Natural killer cell (primary cell): ENCODE data around the gene SMIM11. TPM values are rescaled to one million over a fixed set of nuclear protein-coding genes. Genes with fewer than 3 reads are reported as not detected.

ENCODE experiments used
- ATAC-seq, 3 donors: fragments of 150-1000 bp in 2 of 3; fragments of 200-7000 bp in 1 of 3; cut with Tn5 transposase; 1 replicate in 1 of 3; 2 replicates in 2 of 3; pipeline ENCODE4 v1.10.0; 2021; ENCODE audit warnings: mild to moderate bottlenecking in 2 of 3, moderate library complexity in 2 of 3
- DNase-seq, 2 donors: peaks; one replicate each; pipeline versions ENCODE4 v3.0.0 to v3.0.0-alpha.2; 2013 to 2021; ENCODE audit warnings: mixed read lengths in 1 of 2
- H3K27ac ChIP-seq: one replicate; pipeline ENCODE4 v1.5.1; 2013; ENCODE audit warnings: mild to moderate bottlenecking, low read length
- H3K27me3 ChIP-seq: one replicate; pipeline ENCODE4 v1.6.1; 2013; ENCODE audit warnings: low read length; ENCODE audit not compliant: control insufficient read depth, insufficient read depth
- H3K36me3 ChIP-seq: one replicate; pipeline ENCODE4 v1.6.1; 2013; ENCODE audit warnings: low read length; ENCODE audit not compliant: control insufficient read depth, insufficient read depth
- H3K4me1 ChIP-seq: one replicate; pipeline ENCODE4 v1.6.1; 2013; ENCODE audit warnings: low read length; ENCODE audit not compliant: control insufficient read depth, insufficient read depth
- H3K4me3 ChIP-seq: one replicate; pipeline ENCODE4 v1.5.1; 2013; ENCODE audit warnings: low read length
- H3K9me3 ChIP-seq: one replicate; pipeline ENCODE4 v1.6.1; 2013; ENCODE audit warnings: low read length; ENCODE audit not compliant: control insufficient read depth, insufficient read depth
- H3K27ac Mint-ChIP-seq, 2 donors: one replicate each; pipeline ENCODE4 v1.8.0; 2022; ENCODE audit warnings: mild to moderate bottlenecking in 2 of 2, mixed read lengths in 2 of 2, moderate library complexity in 1 of 2
- H3K27me3 Mint-ChIP-seq, 2 donors: one replicate each; pipeline ENCODE4 v1.8.0; 2022; ENCODE audit warnings: low read depth in 2 of 2, mixed read lengths in 2 of 2
- H3K36me3 Mint-ChIP-seq: one replicate; pipeline ENCODE4 v1.8.0; 2022; ENCODE audit warnings: mixed read lengths
- H3K4me1 Mint-ChIP-seq, 2 donors: one replicate each; pipeline ENCODE4 v1.8.0; 2022; ENCODE audit warnings: mixed read lengths in 2 of 2
- H3K4me3 Mint-ChIP-seq: one replicate; pipeline ENCODE4 v1.8.0; 2022; ENCODE audit warnings: mild to moderate bottlenecking, moderate library complexity, mixed read lengths
- H3K9me3 Mint-ChIP-seq, 2 donors: one replicate each; pipeline ENCODE4 v1.8.0; 2022; ENCODE audit warnings: mixed read lengths in 2 of 2
- WGBS: methylation state at CpG from one replicate; pipeline ENCODE4 v1.1.7; 2013; ENCODE audit warnings: missing lambda C conversion rate; ENCODE audit not compliant: insufficient coverage; 5-methylcytosine and 5-hydroxymethylcytosine counted together
- intact Hi-C: fragments of 100-400 bp; cut with micrococcal nuclease; formaldehyde crosslinking; loops from one replicate; pipeline ENCODE4 v1.14.2; 2022
- total RNA-seq, 4 donors: library from RNA; stranded (reverse); fragments of 120-200 nt in 1 of 4; gene quantifications; one replicate each; pipeline versions ENCODE4 v1.2.3 to v1.2.4, GENCODE V29; 2013 to 2022
- TF ChIP-seq, protein P1 (sequence below): fragments of 200-600 bp; IDR thresholded peaks from one replicate; pipeline ENCODE4 v1.8.0; 2022; ENCODE audit warnings: antibody characterized with exemption

Gene SMIM11
- total RNA-seq, 3 donors from 2014 or later (not counting 1 experiment from before 2014, with no cell fraction given), result 1.0 to 16.3 (median 1.5) TPM

DNA sequence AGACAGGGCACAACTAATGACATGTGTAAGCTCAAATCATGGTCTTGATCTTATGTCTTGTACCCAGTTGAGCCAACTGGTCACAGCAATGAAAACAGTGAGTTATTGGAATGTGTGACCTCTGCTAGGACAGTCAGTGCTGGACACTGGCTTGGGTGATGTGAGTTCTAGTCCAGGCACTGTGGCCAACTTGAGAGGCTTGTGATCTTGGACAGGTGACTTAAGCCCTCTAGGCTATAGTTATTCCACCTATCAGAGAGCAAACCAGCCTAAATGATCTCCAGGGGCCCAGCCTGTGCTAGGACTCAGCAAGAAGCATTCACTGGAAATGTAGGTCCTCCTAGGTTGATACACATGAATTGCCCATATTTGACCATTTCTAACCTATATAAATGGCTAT lies 10.4 kb upstream of the SMIM11 start:
- H3K27me3 Mint-ChIP-seq, result peaks cover 7 to 10% of the 10 kb centered on the region in 2 donors
- no peak overlapping the region for H3K4me3 Mint-ChIP-seq
- no peaks in the 10 kb centered on the region for H3K9me3 ChIP-seq
- H3K27ac ChIP-seq, result no peak overlapping the region
- no peaks in the 10 kb centered on the region for H3K9me3 Mint-ChIP-seq
- DNase-seq (no peak), ATAC-seq (no peak)
- no peaks in the 10 kb centered on the region for H3K36me3 ChIP-seq
- TF ChIP-seq, protein P1, sequence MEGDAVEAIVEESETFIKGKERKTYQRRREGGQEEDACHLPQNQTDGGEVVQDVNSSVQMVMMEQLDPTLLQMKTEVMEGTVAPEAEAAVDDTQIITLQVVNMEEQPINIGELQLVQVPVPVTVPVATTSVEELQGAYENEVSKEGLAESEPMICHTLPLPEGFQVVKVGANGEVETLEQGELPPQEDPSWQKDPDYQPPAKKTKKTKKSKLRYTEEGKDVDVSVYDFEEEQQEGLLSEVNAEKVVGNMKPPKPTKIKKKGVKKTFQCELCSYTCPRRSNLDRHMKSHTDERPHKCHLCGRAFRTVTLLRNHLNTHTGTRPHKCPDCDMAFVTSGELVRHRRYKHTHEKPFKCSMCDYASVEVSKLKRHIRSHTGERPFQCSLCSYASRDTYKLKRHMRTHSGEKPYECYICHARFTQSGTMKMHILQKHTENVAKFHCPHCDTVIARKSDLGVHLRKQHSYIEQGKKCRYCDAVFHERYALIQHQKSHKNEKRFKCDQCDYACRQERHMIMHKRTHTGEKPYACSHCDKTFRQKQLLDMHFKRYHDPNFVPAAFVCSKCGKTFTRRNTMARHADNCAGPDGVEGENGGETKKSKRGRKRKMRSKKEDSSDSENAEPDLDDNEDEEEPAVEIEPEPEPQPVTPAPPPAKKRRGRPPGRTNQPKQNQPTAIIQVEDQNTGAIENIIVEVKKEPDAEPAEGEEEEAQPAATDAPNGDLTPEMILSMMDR, result no peak
- no peaks in the 10 kb centered on the region for H3K36me3 Mint-ChIP-seq
- no peak overlapping the region for H3K27ac Mint-ChIP-seq
- intact Hi-C loops, result no loop called here
- no peaks in the 10 kb centered on the region for H3K4me1 ChIP-seq
- peaks cover 5% of the 10 kb centered on the region for H3K27me3 ChIP-seq
- H3K4me3 ChIP-seq, result no peak overlapping the region
- peaks cover 6 to 7% of the 10 kb centered on the region in 2 donors for H3K4me1 Mint-ChIP-seq

DNA sequence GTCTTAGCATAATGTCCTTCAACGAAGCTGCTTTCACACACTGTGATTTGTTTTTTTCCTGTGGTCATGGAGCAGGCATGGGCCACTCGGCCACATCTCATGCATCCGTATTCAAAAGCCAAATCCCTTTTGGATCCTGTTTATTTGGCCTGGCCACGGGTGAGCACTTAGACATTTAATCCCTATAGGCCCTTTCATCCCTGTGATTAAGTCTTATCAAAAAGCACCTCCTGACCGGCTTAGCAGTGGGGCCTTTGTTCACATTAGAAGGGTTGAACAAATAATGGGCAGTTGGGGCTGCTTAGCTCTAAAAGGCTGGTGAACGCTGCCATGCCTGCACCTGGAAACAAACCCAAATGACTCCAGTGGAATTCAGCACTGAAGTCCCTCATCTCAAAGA lies 9.5 kb upstream of the SMIM11 start:
- intact Hi-C loops, result no loop called here
- Histone ChIP-seq H3K27me3 (peaks cover 3% of the 10 kb centered on the region), H3K4me3 (no peak overlapping the region), H3K36me3 (no peaks in the 10 kb centered on the region), H3K27ac (no peak overlapping the region), H3K4me1 (no peaks in the 10 kb centered on the region), H3K9me3 (no peaks in the 10 kb centered on the region)
- 90% methylated on average over 6 of the region's 6 CpGs for WGBS
- no peak for ATAC-seq
- DNase-seq, result no peak
- TF ChIP-seq, protein P1, result no peak
- Mint-ChIP-seq H3K27ac (no peak overlapping the region), H3K4me3 (no peak overlapping the region), H3K4me1 (peaks cover 6 to 7% of the 10 kb centered on the region in 2 donors), H3K9me3 (no peaks in the 10 kb centered on the region), H3K36me3 (no peaks in the 10 kb centered on the region), H3K27me3 (peaks cover 8 to 17% of the 10 kb centered on the region in 2 donors)

DNA sequence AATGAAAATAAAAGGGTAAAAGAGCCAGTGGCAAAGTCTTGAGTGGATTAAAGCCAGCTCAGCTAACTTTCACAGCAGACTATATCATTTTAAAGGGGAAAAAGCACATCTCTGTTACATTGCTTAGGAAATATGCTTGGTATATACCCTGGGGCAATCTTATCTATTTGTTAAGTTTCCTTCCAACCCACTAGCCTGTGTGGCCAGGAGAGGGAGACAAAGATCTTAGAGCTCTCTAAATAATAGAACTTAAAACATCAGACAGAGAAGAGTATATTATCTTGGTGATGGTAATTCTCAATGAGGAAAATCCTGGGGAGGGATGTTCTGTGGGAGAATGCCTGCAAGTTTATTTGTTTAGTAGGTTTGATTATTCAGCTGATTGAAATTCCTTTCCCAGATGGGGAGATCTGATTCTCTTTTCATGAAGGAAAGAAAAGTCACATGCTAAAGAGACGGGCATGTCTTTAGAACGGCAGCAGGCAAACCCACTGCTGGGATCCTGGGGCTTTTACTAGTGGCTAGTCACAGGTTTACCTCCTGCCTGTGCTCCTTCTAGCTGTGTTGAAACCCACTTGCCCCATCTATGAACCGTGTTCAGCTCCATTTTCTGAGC lies 7.9 kb upstream of the SMIM11 start:
- H3K27me3 Mint-ChIP-seq, result peaks cover 7 to 24% of the 10 kb centered on the region in 2 donors
- Histone ChIP-seq H3K27me3 (no peaks in the 10 kb centered on the region), H3K9me3 (no peaks in the 10 kb centered on the region), H3K36me3 (no peaks in the 10 kb centered on the region), H3K4me3 (no peak overlapping the region), H3K27ac (no peak overlapping the region), H3K4me1 (no peaks in the 10 kb centered on the region)
- H3K9me3 Mint-ChIP-seq, result no peaks in the 10 kb centered on the region
- TF ChIP-seq, protein P1, result peak; percentile 58
- DNase-seq (peak in 1 of 2 donors; percentile 69), ATAC-seq (peak; percentile 71 to 79 (median 78))
- H3K4me1 Mint-ChIP-seq, result no peaks in the 10 kb centered on the region
- H3K36me3 Mint-ChIP-seq, result no peaks in the 10 kb centered on the region
- no peak overlapping the region for H3K27ac Mint-ChIP-seq
- WGBS, result 80% methylated on average over 3 of the region's 3 CpGs
- H3K4me3 Mint-ChIP-seq, result no peak overlapping the region
- intact Hi-C loops, result no loop called here

DNA sequence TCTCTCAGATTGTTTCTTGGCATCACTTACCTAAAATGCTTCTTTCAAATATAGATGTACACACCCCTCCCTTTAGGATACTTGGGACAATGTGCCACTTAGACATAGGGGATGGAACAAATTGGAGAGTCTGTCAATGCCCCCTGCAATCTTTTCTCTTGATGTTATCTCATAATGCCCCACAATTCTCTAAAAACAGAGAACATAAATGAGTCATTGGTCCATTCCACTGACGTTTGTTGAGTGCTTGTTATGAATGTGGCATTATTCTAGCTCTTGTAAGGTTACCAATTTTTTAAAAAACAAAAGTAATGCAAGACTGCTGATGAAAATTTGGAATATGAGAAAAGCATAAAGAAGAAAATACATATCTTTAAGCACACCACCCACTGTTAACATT lies 5.6 kb upstream of the SMIM11 start:
- Histone ChIP-seq H3K27ac (no peak overlapping the region), H3K27me3 (no peaks in the 10 kb centered on the region), H3K9me3 (no peaks in the 10 kb centered on the region), H3K4me1 (no peaks in the 10 kb centered on the region), H3K4me3 (no peak overlapping the region), H3K36me3 (no peaks in the 10 kb centered on the region)
- Mint-ChIP-seq H3K27ac (no peak overlapping the region), H3K27me3 (peaks cover 7 to 24% of the 10 kb centered on the region in 2 donors), H3K9me3 (no peaks in the 10 kb centered on the region), H3K36me3 (no peaks in the 10 kb centered on the region), H3K4me3 (no peak overlapping the region), H3K4me1 (no peaks in the 10 kb centered on the region)
- TF ChIP-seq, protein P1, result no peak
- intact Hi-C loops, result no loop called here
- WGBS, result 40% methylated on average over 1 of the region's 1 CpG
- DNase-seq, result no peak
- no peak for ATAC-seq
